ENCODE measurements around the gene PTGFR. TPM values are rescaled to one million over a fixed set of nuclear protein-coding genes. Genes with fewer than 3 reads are reported as not detected.

PTGFR gene
- total RNA-seq, 1 experiment from 2014 or later = 6.3 TPM

DNA sequence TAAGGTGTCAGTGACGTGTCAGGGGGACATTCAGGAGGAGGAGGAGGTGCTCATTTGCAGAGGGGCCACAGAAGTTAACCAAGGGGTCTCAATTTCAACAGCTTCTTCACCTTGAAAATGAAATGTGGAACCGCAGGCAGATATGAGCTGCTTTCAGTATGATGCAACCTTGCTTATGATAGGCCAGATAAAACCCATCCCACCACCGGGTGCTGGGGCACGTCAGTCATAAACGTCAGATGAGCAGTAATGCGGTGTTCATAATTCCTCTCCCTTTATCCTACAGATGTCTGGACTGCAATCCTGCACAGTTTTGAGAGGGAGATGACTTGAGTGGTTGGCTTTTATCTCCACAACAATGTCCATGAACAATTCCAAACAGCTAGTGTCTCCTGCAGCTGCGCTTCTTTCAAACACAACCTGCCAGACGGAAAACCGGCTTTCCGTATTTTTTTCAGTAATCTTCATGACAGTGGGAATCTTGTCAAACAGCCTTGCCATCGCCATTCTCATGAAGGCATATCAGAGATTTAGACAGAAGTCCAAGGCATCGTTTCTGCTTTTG is 1.7 kb downstream of the PTGFR start:
- Histone ChIP-seq H3K27ac (no peak overlapping the region), H3K9me3 (replicated peaks) (no peaks in the 10 kb centered on the region), H3K4me1 (replicated peaks) (peaks cover 18% of the 10 kb centered on the region), H3K36me3 (no peaks in the 10 kb centered on the region), H3K27me3 (replicated peaks) (peaks cover 3% of the 10 kb centered on the region; the same call in 1 of the 2 replicates), H3K4me3 (no peak overlapping the region)
- DNase-seq (ENCODE audit: low read depth in 1 of 2, low spot score in 2 of 2) = no peak

DNA sequence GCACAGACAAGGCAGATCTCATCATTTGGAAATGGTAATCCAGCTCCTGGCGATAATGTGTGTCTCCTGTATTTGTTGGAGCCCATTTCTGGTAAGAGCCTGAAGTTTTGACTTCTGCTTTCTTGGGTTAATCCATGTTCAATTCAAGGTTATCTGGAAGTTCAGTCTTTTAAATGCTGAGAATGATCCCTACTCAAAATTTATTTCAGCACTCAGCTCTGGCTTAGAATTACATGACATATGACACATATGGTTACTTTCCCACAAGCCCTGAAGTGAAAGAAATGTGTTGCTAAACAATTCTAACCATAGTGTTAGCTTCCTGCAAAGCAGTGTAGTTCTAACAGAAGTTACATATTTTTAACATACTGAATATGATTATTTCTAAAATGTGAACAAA is 2.7 kb downstream of the PTGFR start:
- H3K27me3 ChIP-seq (replicated peaks) = peaks cover 3% of the 10 kb centered on the region; the same call in 1 of the 2 replicates
- no peaks in the 10 kb centered on the region for H3K36me3 ChIP-seq
- H3K4me3 ChIP-seq = no peak overlapping the region
- no peak for DNase-seq (ENCODE audit: low read depth in 1 of 2, low spot score in 2 of 2)
- no peak overlapping the region for H3K27ac ChIP-seq
- H3K9me3 ChIP-seq (replicated peaks) = no peaks in the 10 kb centered on the region
- peaks cover 18% of the 10 kb centered on the region for H3K4me1 ChIP-seq (replicated peaks)

GRCh38 chr1:78497201-78497600 is 6.4 kb downstream of the PTGFR start:
- Histone ChIP-seq H3K27ac (peak overlapping the region; percentile 13; the same call in 1 of the 2 replicates), H3K36me3 (no peaks in the 10 kb centered on the region), H3K4me3 (no peak overlapping the region), H3K27me3 (replicated peaks) (no peaks in the 10 kb centered on the region), H3K9me3 (replicated peaks) (no peaks in the 10 kb centered on the region), H3K4me1 (replicated peaks) (peaks cover 11% of the 10 kb centered on the region)
- DNase-seq (ENCODE audit: low read depth in 1 of 2, low spot score in 2 of 2) = peak in 1 of 2 experiments; percentile 40

DNA sequence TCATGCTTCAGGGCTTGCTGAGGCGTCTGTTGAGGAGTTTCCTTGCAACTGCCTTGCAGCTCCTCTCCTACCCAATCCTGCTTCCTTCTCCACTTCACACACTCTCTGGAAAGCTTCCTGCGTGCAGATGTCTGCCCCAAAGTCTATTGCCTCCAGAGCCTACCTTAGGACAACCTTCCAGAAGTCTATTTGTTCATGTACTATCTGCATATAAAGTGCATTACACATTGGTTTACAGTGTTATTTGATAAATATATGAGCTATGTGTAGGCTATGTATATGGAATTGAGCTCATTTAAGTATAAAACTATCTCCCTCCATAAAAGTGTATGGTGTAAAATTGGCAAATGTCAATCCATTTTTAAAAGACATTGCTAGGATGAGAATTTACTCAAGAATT is 9.8 kb downstream of the PTGFR start:
- Histone ChIP-seq H3K4me1 (replicated peaks) (peaks cover 6% of the 10 kb centered on the region), H3K36me3 (no peaks in the 10 kb centered on the region), H3K27ac (no peak overlapping the region), H3K9me3 (replicated peaks) (no peaks in the 10 kb centered on the region), H3K27me3 (replicated peaks) (no peaks in the 10 kb centered on the region), H3K4me3 (no peak overlapping the region)
- DNase-seq (ENCODE audit: low read depth in 1 of 2, low spot score in 2 of 2) = no peak

GRCh38 chr1:78501203-78501602 is 10.4 kb downstream of the PTGFR start:
- Histone ChIP-seq H3K9me3 (replicated peaks) (no peaks in the 10 kb centered on the region), H3K4me3 (no peak overlapping the region), H3K4me1 (replicated peaks) (no peaks in the 10 kb centered on the region; the same call in none of the 2 replicates), H3K27ac (no peak overlapping the region), H3K36me3 (no peaks in the 10 kb centered on the region), H3K27me3 (replicated peaks) (no peaks in the 10 kb centered on the region)
- no peak for DNase-seq (ENCODE audit: low read depth in 1 of 2, low spot score in 2 of 2)

GRCh38 chr1:78511334-78511733 is 20.6 kb downstream of the PTGFR start:
- no peaks in the 10 kb centered on the region for H3K4me1 ChIP-seq (replicated peaks)
- no peak for DNase-seq (ENCODE audit: low read depth in 1 of 2, low spot score in 2 of 2)
- no peaks in the 10 kb centered on the region for H3K36me3 ChIP-seq
- H3K9me3 ChIP-seq (replicated peaks) = peaks cover 16% of the 10 kb centered on the region
- H3K27ac ChIP-seq = no peak overlapping the region
- no peaks in the 10 kb centered on the region for H3K27me3 ChIP-seq (replicated peaks)
- H3K4me3 ChIP-seq = no peak overlapping the region

GRCh38 chr1:78516716-78517115 is 25.9 kb downstream of the PTGFR start:
- Histone ChIP-seq H3K27me3 (replicated peaks) (no peaks in the 10 kb centered on the region), H3K9me3 (replicated peaks) (peaks cover 3% of the 10 kb centered on the region), H3K36me3 (no peaks in the 10 kb centered on the region), H3K4me3 (no peak overlapping the region), H3K4me1 (replicated peaks) (peaks cover 13% of the 10 kb centered on the region), H3K27ac (no peak overlapping the region)
- DNase-seq (ENCODE audit: low read depth in 1 of 2, low spot score in 2 of 2) = no peak

DNA sequence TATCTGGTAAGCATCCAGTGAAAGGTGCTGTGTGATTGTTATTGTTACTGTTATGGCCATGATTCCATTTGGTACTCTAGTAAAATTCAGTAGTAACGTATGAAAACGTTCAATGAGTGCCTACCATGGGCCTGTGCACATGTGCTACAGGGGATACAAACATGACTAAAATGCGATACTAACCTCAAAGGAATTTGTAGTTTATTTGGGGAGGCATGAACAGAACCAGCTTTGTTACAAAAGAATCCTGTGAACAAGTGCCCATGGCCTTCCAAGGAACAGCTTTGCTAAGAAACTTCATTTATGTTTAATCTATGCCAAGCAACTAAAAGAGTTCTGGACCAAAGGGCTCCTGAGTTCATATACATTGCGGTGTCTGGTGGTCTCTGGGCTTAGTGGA is 28.7 kb downstream of the PTGFR start:
- Histone ChIP-seq H3K36me3 (no peaks in the 10 kb centered on the region), H3K27me3 (replicated peaks) (no peaks in the 10 kb centered on the region), H3K9me3 (replicated peaks) (no peaks in the 10 kb centered on the region), H3K27ac (no peak overlapping the region), H3K4me3 (no peak overlapping the region), H3K4me1 (replicated peaks) (peaks cover 13% of the 10 kb centered on the region)
- DNase-seq (ENCODE audit: low read depth in 1 of 2, low spot score in 2 of 2) = no peak

DNA sequence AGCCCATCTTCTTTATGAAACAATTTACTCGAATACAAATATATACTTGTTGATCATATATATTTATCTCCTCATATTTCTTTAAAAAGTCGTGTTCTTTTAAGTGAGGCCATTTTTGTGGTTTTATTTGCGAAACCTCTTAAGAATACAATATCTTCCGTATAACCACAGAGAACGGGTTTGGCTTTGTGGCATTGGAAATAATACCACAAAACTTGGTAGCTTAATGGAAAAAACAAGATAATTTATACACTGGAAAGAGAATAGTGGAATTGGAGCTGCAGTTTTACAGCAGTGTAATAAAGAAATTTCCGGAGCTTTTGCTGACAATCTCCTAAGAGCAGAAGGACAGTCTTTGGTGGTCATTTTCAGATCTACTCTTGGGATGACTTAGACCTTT is 29.4 kb downstream of the PTGFR start:
- Histone ChIP-seq H3K36me3 (no peaks in the 10 kb centered on the region), H3K9me3 (replicated peaks) (no peaks in the 10 kb centered on the region), H3K27me3 (replicated peaks) (no peaks in the 10 kb centered on the region), H3K4me3 (no peak overlapping the region), H3K4me1 (replicated peaks) (peaks cover 13% of the 10 kb centered on the region), H3K27ac (no peak overlapping the region)
- no peak for DNase-seq (ENCODE audit: low read depth in 1 of 2, low spot score in 2 of 2)

GRCh38 chr1:78520843-78521242 is 30.1 kb downstream of the PTGFR start:
- no peak for DNase-seq (ENCODE audit: low read depth in 1 of 2, low spot score in 2 of 2)
- H3K4me3 ChIP-seq = no peak overlapping the region
- peaks cover 13% of the 10 kb centered on the region for H3K4me1 ChIP-seq (replicated peaks)
- no peaks in the 10 kb centered on the region for H3K9me3 ChIP-seq (replicated peaks)
- no peak overlapping the region for H3K27ac ChIP-seq
- no peaks in the 10 kb centered on the region for H3K36me3 ChIP-seq
- no peaks in the 10 kb centered on the region for H3K27me3 ChIP-seq (replicated peaks)

GRCh38 chr1:78522136-78522535 is 31.4 kb downstream of the PTGFR start:
- DNase-seq (ENCODE audit: low read depth in 1 of 2, low spot score in 2 of 2) = no peak
- Histone ChIP-seq H3K36me3 (no peaks in the 10 kb centered on the region), H3K4me3 (no peak overlapping the region), H3K27ac (no peak overlapping the region), H3K27me3 (replicated peaks) (no peaks in the 10 kb centered on the region), H3K4me1 (replicated peaks) (peaks cover 13% of the 10 kb centered on the region), H3K9me3 (replicated peaks) (no peaks in the 10 kb centered on the region)

GRCh38 chr1:78526496-78526895 is 35.7 kb downstream of the PTGFR start:
- no peaks in the 10 kb centered on the region for H3K4me1 ChIP-seq (replicated peaks)
- H3K4me3 ChIP-seq = no peak overlapping the region
- H3K27me3 ChIP-seq (replicated peaks) = no peaks in the 10 kb centered on the region
- no peaks in the 10 kb centered on the region for H3K36me3 ChIP-seq
- H3K27ac ChIP-seq = no peak overlapping the region
- H3K9me3 ChIP-seq (replicated peaks) = no peaks in the 10 kb centered on the region; the same call in 1 of the 2 replicates
- no peak for DNase-seq (ENCODE audit: low read depth in 1 of 2, low spot score in 2 of 2)

DNA sequence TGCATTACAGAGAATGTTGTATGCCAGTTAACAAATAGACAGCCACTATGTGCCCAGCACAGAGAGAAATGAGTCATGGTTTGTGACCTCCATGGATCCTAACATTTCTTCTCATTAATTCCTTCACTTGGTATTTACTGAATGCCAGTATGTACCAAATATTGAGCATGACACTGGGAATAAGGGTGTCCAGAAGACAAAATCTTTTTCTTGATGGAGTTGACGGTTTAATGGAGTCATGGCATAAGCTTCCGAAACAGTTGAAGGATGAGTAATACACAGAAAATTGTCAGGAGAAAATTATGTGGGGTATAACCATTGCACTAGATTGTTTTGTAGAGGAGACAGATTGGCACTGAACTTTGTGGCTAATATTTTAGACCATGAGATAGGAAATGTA is 36.9 kb downstream of the PTGFR start:
- no peaks in the 10 kb centered on the region for H3K27me3 ChIP-seq (replicated peaks)
- no peak for DNase-seq (ENCODE audit: low read depth in 1 of 2, low spot score in 2 of 2)

GRCh38 chr1:78533527-78533926 is 42.8 kb downstream of the PTGFR start:
- Histone ChIP-seq H3K27me3 (replicated peaks) (no peaks in the 10 kb centered on the region), H3K27ac (no peak overlapping the region), H3K4me1 (replicated peaks) (no peaks in the 10 kb centered on the region), H3K4me3 (no peak overlapping the region), H3K9me3 (replicated peaks) (no peaks in the 10 kb centered on the region; the same call in 1 of the 2 replicates), H3K36me3 (no peaks in the 10 kb centered on the region)
- DNase-seq (ENCODE audit: low read depth in 1 of 2, low spot score in 2 of 2) = no peak

More for the DNA sequence above, 36.9 kb downstream of the PTGFR start:
- Histone ChIP-seq H3K36me3 (no peaks in the 10 kb centered on the region), H3K4me1 (replicated peaks) (no peaks in the 10 kb centered on the region), H3K27ac (no peak overlapping the region), H3K9me3 (replicated peaks) (no peaks in the 10 kb centered on the region; the same call in 1 of the 2 replicates), H3K4me3 (no peak overlapping the region)

DNA sequence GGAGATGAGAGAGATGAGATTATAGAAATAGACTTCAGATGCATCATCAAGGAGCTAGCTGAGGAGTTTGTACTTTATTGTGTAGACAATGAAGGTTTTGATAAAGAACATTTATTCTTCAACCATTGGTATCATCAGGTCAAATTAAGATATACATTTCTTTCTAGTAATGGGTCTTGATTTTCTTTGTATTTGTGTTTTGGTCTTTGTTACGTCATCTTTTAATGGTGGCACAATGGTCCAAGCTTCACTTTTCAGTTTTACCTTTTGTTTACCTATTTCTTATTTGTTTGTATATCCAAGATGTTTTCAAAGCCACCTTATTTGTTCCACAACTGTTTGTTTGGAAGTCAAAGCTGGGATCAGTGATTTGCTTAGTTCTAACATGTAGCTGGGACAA is 44.5 kb downstream of the PTGFR start:
- Histone ChIP-seq H3K27ac (no peak overlapping the region), H3K9me3 (replicated peaks) (no peaks in the 10 kb centered on the region), H3K4me3 (no peak overlapping the region), H3K27me3 (replicated peaks) (no peaks in the 10 kb centered on the region), H3K36me3 (no peaks in the 10 kb centered on the region), H3K4me1 (replicated peaks) (no peaks in the 10 kb centered on the region)
- DNase-seq (ENCODE audit: low read depth in 1 of 2, low spot score in 2 of 2) = no peak

Data from SJSA1 (cell line).